ENCODE results near the gene SLC8A1.

Gene SLC8A1

GRCh38 chr2:40100676-40101075 lies 351.2 kb downstream of the SLC8A1 start:
- no peak for TF ChIP-seq CTCF (IDR thresholded peaks at IDR 0.05; ENCODE audit: low read depth, low read length)
- H3K4me3 ChIP-seq (ENCODE audit: low read depth, low read length), result no peak overlapping the region; the same call in 1 of the 2 replicates
- no peak for DNase-seq
- H3K36me3 ChIP-seq, result no peaks in the 10 kb centered on the region
- no peaks in the 10 kb centered on the region for H3K9me3 ChIP-seq (ENCODE audit: severe bottlenecking)
- H3K27ac ChIP-seq, result peak overlapping the region; percentile 29
- H3K27me3 ChIP-seq (ENCODE audit: insufficient read depth, low read depth, severe bottlenecking), result no peaks in the 10 kb centered on the region

- H3K27ac ChIP-seq, result no peak overlapping the region
- no peak for DNase-seq
- H3K9me3 ChIP-seq (ENCODE audit: severe bottlenecking), result no peaks in the 10 kb centered on the region
These were observed 353.0 kb downstream of the SLC8A1 start for GRCh38 chr2:40098786-40099470.

GRCh38 chr2:40097691-40098385 lies 354.1 kb downstream of the SLC8A1 start:
- Histone ChIP-seq H3K4me3 (ENCODE audit: low read depth, low read length) (no peak overlapping the region), H3K27ac (no peak overlapping the region), H3K9me3 (ENCODE audit: severe bottlenecking) (no peaks in the 10 kb centered on the region), H3K27me3 (ENCODE audit: insufficient read depth, low read depth, severe bottlenecking) (no peaks in the 10 kb centered on the region), H3K36me3 (no peaks in the 10 kb centered on the region)
- no peak for TF ChIP-seq CTCF (IDR thresholded peaks at IDR 0.05; ENCODE audit: low read depth, low read length)
- DNase-seq, result no peak

More at GRCh38 chr2:40098786-40099470, 353.0 kb downstream of the SLC8A1 start:
- Histone ChIP-seq H3K27me3 (ENCODE audit: insufficient read depth, low read depth, severe bottlenecking) (no peaks in the 10 kb centered on the region), H3K36me3 (no peaks in the 10 kb centered on the region), H3K4me3 (ENCODE audit: low read depth, low read length) (no peak overlapping the region)
- TF ChIP-seq CTCF (IDR thresholded peaks at IDR 0.05; ENCODE audit: low read depth, low read length), result no peak

GRCh38 chr2:40096360-40096759 lies 355.5 kb downstream of the SLC8A1 start:
- H3K9me3 ChIP-seq (ENCODE audit: severe bottlenecking), result no peaks in the 10 kb centered on the region
- TF ChIP-seq CTCF (IDR thresholded peaks at IDR 0.05; ENCODE audit: low read depth, low read length), result no peak
- H3K27me3 ChIP-seq (ENCODE audit: insufficient read depth, low read depth, severe bottlenecking), result no peaks in the 10 kb centered on the region
- DNase-seq, result no peak
- no peaks in the 10 kb centered on the region for H3K36me3 ChIP-seq
- no peak overlapping the region for H3K27ac ChIP-seq
- no peak overlapping the region for H3K4me3 ChIP-seq (ENCODE audit: low read depth, low read length)

- H3K4me3 ChIP-seq (ENCODE audit: low read depth, low read length), result no peak overlapping the region
- TF ChIP-seq CTCF (IDR thresholded peaks at IDR 0.05; ENCODE audit: low read depth, low read length), result no peak
- no peak overlapping the region for H3K27ac ChIP-seq
- no peaks in the 10 kb centered on the region for H3K36me3 ChIP-seq
- no peaks in the 10 kb centered on the region for H3K27me3 ChIP-seq (ENCODE audit: insufficient read depth, low read depth, severe bottlenecking)
- DNase-seq, result no peak
- no peaks in the 10 kb centered on the region for H3K9me3 ChIP-seq (ENCODE audit: severe bottlenecking)
These were observed 356.9 kb downstream of the SLC8A1 start for GRCh38 chr2:40095000-40095399.
